H1 (cell line): ENCODE measurements around the gene HABP4. TPM values are rescaled to one million over a fixed set of nuclear protein-coding genes. Genes with fewer than 3 reads are reported as not detected.

Experiments
- HDAC2 ChIP-seq, 2 experiments: fragments of 300-600 bp in 1 of 2; sonication (generic) in 1 of 2; IDR thresholded peaks; 2 replicates each; pipeline ENCODE4 v1.6.1; 2011 to 2012; ENCODE audit warnings: low read depth in 2 of 2, low read length in 2 of 2, mild to moderate bottlenecking in 2 of 2, moderate library complexity in 2 of 2, borderline replicate concordance in 1 of 2, inconsistent platforms in 1 of 2
- HDAC6 ChIP-seq: IDR thresholded peaks from one replicate; pipeline ENCODE4 v1.7.1; 2012; ENCODE audit warnings: low read depth, mild to moderate bottlenecking, inconsistent platforms, low read length, moderate library complexity
- KDM4A ChIP-seq: IDR thresholded peaks from one replicate; pipeline ENCODE4 v1.7.1; 2012; ENCODE audit warnings: low read depth, mild to moderate bottlenecking, moderate library complexity, low read length, inconsistent platforms; ENCODE audit not compliant: severe bottlenecking
- MAFK ChIP-seq: IDR thresholded peaks from 2 replicates; pipeline ENCODE4 v1.6.1; 2012; ENCODE audit warnings: low read depth, mild to moderate bottlenecking, improper control_type of control experiment, low read length
- SIRT6 ChIP-seq: IDR thresholded peaks from one replicate; pipeline ENCODE4 v1.7.1; 2012; ENCODE audit warnings: low read length, inconsistent platforms
- TAF1 ChIP-seq: IDR thresholded peaks from 2 replicates; pipeline ENCODE4 v1.6.1; 2011; ENCODE audit warnings: mild to moderate bottlenecking, low read depth, low read length
- ZNF274 ChIP-seq: IDR thresholded peaks from 2 replicates; pipeline ENCODE4 v1.7.0; 2012; ENCODE audit warnings: low read length, borderline replicate concordance; ENCODE audit errors: extremely low read depth
- polyA plus RNA-seq, 7 experiments: library from polyadenylated mRNA; depleted of rRNA in 3 of 7; stranded (reverse) in 5 of 7; unstranded in 2 of 7; fragments of >200 nt in 5 of 7; fragments of 200-250 nt in 2 of 7; gene quantifications; 1 replicate in 5 of 7; 2 replicates in 1 of 7; 4 replicates in 1 of 7; pipeline versions ENCODE4 v1.2.1 to v1.2.3, GENCODE V29; 2011 to 2013; ENCODE audit warnings: missing spikeins in 2 of 7, mixed read lengths in 2 of 7
- total RNA-seq: library from RNA; stranded (reverse); fragmentation: NEBNext Ultra II Directional; extraction: Animal tissue kit (Norgen Biotek cat#: 25700); gene quantifications from 2 replicates; pipeline ENCODE4 v1.2.1, GENCODE V29; 2021
- TF ChIP-seq, protein P1 (sequence below): fragments of 300-600 bp; sonication (generic); IDR thresholded peaks from 2 replicates; pipeline ENCODE4 v1.7.1; 2012; ENCODE audit warnings: low read length, moderate library complexity, mild to moderate bottlenecking, inconsistent platforms; ENCODE audit not compliant: insufficient replicate concordance

The HABP4 gene
- total and polyA plus RNA-seq, 2 of the 8 experiments (the other 6 are each of a cell fraction or from before 2014, with no cell fraction given), result 3.3 to 11.2 TPM

DNA sequence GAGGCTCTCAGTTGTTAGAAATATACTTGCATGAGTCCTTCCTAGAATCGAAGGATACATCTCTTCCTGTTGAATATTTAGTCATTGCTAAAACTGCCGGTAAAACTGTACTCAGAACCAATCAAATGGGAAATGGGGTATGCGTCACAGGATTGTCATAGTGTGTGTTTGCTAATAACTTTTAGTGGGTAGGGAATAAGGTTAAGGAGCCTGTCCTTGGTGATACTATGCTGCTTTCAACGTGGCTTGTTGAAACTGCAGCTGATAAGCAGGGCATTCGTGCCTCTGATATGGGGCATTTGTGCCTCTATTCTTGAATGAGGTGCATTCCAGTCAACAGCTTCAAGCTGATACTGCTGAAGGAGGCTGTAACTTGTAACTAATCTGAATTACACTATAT is 26.6 kb downstream of the HABP4 start (continued):
- no peak for TF ChIP-seq TAF1
- TF ChIP-seq KDM4A, result no peak
- TF ChIP-seq SIRT6, result no peak
- TF ChIP-seq, protein P1, sequence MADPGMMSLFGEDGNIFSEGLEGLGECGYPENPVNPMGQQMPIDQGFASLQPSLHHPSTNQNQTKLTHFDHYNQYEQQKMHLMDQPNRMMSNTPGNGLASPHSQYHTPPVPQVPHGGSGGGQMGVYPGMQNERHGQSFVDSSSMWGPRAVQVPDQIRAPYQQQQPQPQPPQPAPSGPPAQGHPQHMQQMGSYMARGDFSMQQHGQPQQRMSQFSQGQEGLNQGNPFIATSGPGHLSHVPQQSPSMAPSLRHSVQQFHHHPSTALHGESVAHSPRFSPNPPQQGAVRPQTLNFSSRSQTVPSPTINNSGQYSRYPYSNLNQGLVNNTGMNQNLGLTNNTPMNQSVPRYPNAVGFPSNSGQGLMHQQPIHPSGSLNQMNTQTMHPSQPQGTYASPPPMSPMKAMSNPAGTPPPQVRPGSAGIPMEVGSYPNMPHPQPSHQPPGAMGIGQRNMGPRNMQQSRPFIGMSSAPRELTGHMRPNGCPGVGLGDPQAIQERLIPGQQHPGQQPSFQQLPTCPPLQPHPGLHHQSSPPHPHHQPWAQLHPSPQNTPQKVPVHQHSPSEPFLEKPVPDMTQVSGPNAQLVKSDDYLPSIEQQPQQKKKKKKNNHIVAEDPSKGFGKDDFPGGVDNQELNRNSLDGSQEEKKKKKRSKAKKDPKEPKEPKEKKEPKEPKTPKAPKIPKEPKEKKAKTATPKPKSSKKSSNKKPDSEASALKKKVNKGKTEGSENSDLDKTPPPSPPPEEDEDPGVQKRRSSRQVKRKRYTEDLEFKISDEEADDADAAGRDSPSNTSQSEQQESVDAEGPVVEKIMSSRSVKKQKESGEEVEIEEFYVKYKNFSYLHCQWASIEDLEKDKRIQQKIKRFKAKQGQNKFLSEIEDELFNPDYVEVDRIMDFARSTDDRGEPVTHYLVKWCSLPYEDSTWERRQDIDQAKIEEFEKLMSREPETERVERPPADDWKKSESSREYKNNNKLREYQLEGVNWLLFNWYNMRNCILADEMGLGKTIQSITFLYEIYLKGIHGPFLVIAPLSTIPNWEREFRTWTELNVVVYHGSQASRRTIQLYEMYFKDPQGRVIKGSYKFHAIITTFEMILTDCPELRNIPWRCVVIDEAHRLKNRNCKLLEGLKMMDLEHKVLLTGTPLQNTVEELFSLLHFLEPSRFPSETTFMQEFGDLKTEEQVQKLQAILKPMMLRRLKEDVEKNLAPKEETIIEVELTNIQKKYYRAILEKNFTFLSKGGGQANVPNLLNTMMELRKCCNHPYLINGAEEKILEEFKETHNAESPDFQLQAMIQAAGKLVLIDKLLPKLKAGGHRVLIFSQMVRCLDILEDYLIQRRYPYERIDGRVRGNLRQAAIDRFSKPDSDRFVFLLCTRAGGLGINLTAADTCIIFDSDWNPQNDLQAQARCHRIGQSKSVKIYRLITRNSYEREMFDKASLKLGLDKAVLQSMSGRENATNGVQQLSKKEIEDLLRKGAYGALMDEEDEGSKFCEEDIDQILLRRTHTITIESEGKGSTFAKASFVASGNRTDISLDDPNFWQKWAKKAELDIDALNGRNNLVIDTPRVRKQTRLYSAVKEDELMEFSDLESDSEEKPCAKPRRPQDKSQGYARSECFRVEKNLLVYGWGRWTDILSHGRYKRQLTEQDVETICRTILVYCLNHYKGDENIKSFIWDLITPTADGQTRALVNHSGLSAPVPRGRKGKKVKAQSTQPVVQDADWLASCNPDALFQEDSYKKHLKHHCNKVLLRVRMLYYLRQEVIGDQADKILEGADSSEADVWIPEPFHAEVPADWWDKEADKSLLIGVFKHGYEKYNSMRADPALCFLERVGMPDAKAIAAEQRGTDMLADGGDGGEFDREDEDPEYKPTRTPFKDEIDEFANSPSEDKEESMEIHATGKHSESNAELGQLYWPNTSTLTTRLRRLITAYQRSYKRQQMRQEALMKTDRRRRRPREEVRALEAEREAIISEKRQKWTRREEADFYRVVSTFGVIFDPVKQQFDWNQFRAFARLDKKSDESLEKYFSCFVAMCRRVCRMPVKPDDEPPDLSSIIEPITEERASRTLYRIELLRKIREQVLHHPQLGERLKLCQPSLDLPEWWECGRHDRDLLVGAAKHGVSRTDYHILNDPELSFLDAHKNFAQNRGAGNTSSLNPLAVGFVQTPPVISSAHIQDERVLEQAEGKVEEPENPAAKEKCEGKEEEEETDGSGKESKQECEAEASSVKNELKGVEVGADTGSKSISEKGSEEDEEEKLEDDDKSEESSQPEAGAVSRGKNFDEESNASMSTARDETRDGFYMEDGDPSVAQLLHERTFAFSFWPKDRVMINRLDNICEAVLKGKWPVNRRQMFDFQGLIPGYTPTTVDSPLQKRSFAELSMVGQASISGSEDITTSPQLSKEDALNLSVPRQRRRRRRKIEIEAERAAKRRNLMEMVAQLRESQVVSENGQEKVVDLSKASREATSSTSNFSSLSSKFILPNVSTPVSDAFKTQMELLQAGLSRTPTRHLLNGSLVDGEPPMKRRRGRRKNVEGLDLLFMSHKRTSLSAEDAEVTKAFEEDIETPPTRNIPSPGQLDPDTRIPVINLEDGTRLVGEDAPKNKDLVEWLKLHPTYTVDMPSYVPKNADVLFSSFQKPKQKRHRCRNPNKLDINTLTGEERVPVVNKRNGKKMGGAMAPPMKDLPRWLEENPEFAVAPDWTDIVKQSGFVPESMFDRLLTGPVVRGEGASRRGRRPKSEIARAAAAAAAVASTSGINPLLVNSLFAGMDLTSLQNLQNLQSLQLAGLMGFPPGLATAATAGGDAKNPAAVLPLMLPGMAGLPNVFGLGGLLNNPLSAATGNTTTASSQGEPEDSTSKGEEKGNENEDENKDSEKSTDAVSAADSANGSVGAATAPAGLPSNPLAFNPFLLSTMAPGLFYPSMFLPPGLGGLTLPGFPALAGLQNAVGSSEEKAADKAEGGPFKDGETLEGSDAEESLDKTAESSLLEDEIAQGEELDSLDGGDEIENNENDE, result no peak
- no peak for TF ChIP-seq ZNF274
- no peak for TF ChIP-seq MAFK
- no peak for TF ChIP-seq HDAC6
- TF ChIP-seq HDAC2 (IDR thresholded peaks at IDR 0.05; ENCODE audit: borderline replicate concordance in 1 of 2, low read depth in 2 of 2, low read length in 2 of 2), result no peak
